Adrenal gland (tissue), 12 donors: Measurements from ENCODE around the gene KRTAP4-5. TPM values are rescaled to one million over a fixed set of nuclear protein-coding genes. Genes with fewer than 3 reads are reported as not detected.

ENCODE experiments used
- DNase-seq, 7 donors: peaks; one replicate each; pipeline ENCODE4 v3.0.0-alpha.2; 2019 to 2020
- H3K27ac ChIP-seq, 5 donors: fragments of 200-600 bp; sonication (generic) in 4 of 5; 1 replicate in 3 of 5; 2 replicates in 2 of 5; pipeline versions ENCODE4 v1.5.1 to v1.8.0; 2016 to 2020; ENCODE audit warnings: mild to moderate bottlenecking in 1 of 5
- H3K27me3 ChIP-seq: fragments of 200-600 bp; 2 replicates; pipeline ENCODE4 v1.8.0; 2021
- H3K36me3 ChIP-seq, 2 donors: fragments of 200-600 bp; replicated peaks in 1 of 2; 1 replicate in 1 of 2; 2 replicates in 1 of 2; pipeline versions ENCODE4 v1.5.1 to v1.8.0; 2018 to 2022
- H3K4me1 ChIP-seq, 2 donors: fragments of 200-600 bp; replicated peaks in 1 of 2; 1 replicate in 1 of 2; 2 replicates in 1 of 2; pipeline versions ENCODE4 v1.5.1 to v1.8.0; 2018 to 2021
- H3K4me3 ChIP-seq, 4 donors: fragments of 200-600 bp; sonication (generic) in 3 of 4; one replicate each; pipeline ENCODE4 v1.5.1; 2016 to 2018
- H3K9me3 ChIP-seq, 3 donors: fragments of 200-600 bp; sonication (generic) in 1 of 3; replicated peaks in 1 of 3; 1 replicate in 2 of 3; 2 replicates in 1 of 3; pipeline versions ENCODE4 v1.5.1 to v1.8.0; 2016 to 2021
- CTCF ChIP-seq, 6 experiments: fragments of 450-650 bp in 4 of 6; fragments of 200-600 bp in 2 of 6; sonication (generic) in 1 of 6; IDR thresholded peaks; 1 replicate in 5 of 6; 2 replicates in 1 of 6; pipeline versions ENCODE4 v1.5.1 to v1.8.0; 2016 to 2021; ENCODE audit warnings: antibody characterized with exemption in 6 of 6, mild to moderate bottlenecking in 2 of 6, moderate library complexity in 1 of 6
- POLR2A ChIP-seq, 2 donors: fragments of 450-650 bp; IDR thresholded peaks; one replicate each; pipeline ENCODE4 v1.6.1; 2017; ENCODE audit warnings: antibody characterized with exemption in 2 of 2, mild to moderate bottlenecking in 2 of 2, moderate library complexity in 1 of 2
- WGBS, 4 donors: extraction: QIAGEN DNeasy Blood & Tissue Kit in 2 of 4; methylation state at CpG; one replicate each; pipeline versions ENCODE4 v1.1.5 to v1.1.7; 2013 to 2017; 5-methylcytosine and 5-hydroxymethylcytosine counted together
- intact Hi-C, 2 donors: fragments of 100-400 bp; cut with DNase I; formaldehyde crosslinking; loops; one replicate each; pipeline versions ENCODE4 v1.14.1 to v1.15.0; 2022 to 2023
- polyA plus RNA-seq, 3 donors: library from polyadenylated mRNA; stranded (reverse); fragments of 200-250 nt in 2 of 3; fragments of 350-450 nt in 1 of 3; fragmentation: Illumina TruSeq in 1 of 3; extraction: RNeasy Lipid Tissue Mini Kit (QIAGEN cat#74804) in 1 of 3; gene quantifications; one replicate each; pipeline ENCODE4 v1.2.3, GENCODE V29; 2013 to 2014
- total RNA-seq, 9 donors: library from RNA; depleted of rRNA in 4 of 9; stranded (reverse); fragments of >200 nt in 4 of 9; fragments of 120-200 nt in 1 of 9; fragmentation: NEBNext Ultra II Directional in 1 of 9; extraction: Animal tissue kit (Norgen Biotek cat#: 25700) in 1 of 9; gene quantifications; one replicate each; pipeline versions ENCODE4 v1.1.0 to v1.2.4, GENCODE V29; 2013 to 2023
- donor health status: healthy with polysubstance abuse.
- donor health status: Bipolar disorder and iron deficiency.
- donor health status: DM: yes; HTN: yes; CAD: no.
- donor health status: DM: no; HTN: no; CAD: no.
- donor health status: DM: no; HTN: no; CAD: no.
- donor health status: DM: yes; HTN: yes; CAD: no.

KRTAP4-5 gene
- total and polyA plus RNA-seq, 12 donors: not detected

- no peak for DNase-seq
- no peak overlapping the region for H3K27ac ChIP-seq
- no peaks in the 10 kb centered on the region for H3K27me3 ChIP-seq
- intact Hi-C loops: no loop called here
- no peaks in the 10 kb centered on the region for H3K36me3 ChIP-seq
- peaks cover 0 to 8% (median 0%) of the 10 kb centered on the region in 3 donors for H3K9me3 ChIP-seq
- no peaks in the 10 kb centered on the region for H3K4me1 ChIP-seq
- TF ChIP-seq CTCF (IDR thresholded peaks at IDR 0.05) (no peak), POLR2A (IDR thresholded peaks at IDR 0.05) (no peak)
- WGBS, 4 donors: 31 to 58% (median 37%) methylated on average over 1 of the region's 1 CpG
- no peak overlapping the region for H3K4me3 ChIP-seq
These were observed 35.4 kb upstream of the KRTAP4-5 start for GRCh38 chr17:41185001-41185400.

- Histone ChIP-seq H3K36me3 (no peaks in the 10 kb centered on the region), H3K9me3 (peaks cover 0 to 8% (median 0%) of the 10 kb centered on the region in 3 donors), H3K27me3 (no peaks in the 10 kb centered on the region), H3K4me3 (no peak within 1 kb of the TSS), H3K4me1 (no peaks in the 10 kb centered on the region), H3K27ac (no peak within 1 kb of the TSS)
- no peak for TF ChIP-seq CTCF (IDR thresholded peaks at IDR 0.05)
- no peak for TF ChIP-seq POLR2A (IDR thresholded peaks at IDR 0.05)
- 63 to 83% (median 69%) methylated on average over 7 to 9 of the region's 9 CpGs for WGBS, 4 donors
- no peak for DNase-seq
- intact Hi-C loops: no loop called here
These were observed 34.9 kb upstream of the KRTAP4-5 start, which contains the start of gene KRTAP4-1 for GRCh38 chr17:41184480-41184961. KRTAP4-1 (minus strand) TSS chr17:41184911; CDS start chr17:41184854, 57 bp downstream.

DNA sequence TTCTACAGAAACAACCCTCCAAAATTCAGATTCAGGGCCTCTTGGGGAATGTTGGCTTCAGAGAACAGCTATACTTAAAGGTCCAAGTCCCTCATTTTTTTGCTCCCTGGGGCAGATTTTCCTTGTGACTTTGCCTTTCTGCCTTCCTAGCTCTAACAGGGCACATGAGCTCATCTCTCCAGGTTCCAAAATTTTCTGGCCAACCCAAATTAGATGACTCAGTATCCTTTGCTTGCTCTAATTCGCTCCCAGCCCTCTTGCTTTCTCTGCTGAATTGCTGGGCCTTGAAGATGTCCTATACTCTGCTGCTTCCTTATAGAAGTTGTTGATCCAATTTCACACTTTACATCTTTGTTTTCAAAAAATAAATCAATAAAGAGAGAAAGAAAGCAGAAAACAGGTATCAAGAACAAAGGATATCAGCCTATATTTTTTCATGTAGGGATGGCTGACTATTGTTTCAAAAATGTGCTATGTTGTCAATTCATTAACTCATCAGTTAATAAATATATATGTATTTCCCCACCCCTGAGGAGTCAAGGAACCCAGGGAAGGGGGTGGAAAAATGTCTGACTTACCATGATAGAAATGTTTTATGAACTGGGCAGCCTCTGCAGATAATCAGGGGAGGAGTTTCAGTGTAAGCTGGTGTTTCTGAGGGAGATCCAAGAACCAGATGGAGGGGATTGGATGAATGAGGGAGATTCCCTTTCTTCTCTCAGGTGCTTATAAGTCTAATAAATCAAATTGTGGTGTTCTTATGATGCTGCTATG, 29.4 kb upstream of the KRTAP4-5 start:
- no peak for DNase-seq
- H3K9me3 ChIP-seq: no peaks in the 10 kb centered on the region
- no peak overlapping the region for H3K4me3 ChIP-seq
- H3K27me3 ChIP-seq: no peaks in the 10 kb centered on the region
- H3K36me3 ChIP-seq: no peaks in the 10 kb centered on the region
- WGBS, 4 donors: 71 to 92% (median 79%) methylated on average over 1 of the region's 1 CpG
- H3K4me1 ChIP-seq: no peaks in the 10 kb centered on the region
- intact Hi-C loops: no loop called here
- no peak for TF ChIP-seq CTCF (IDR thresholded peaks at IDR 0.05)
- TF ChIP-seq POLR2A (IDR thresholded peaks at IDR 0.05): no peak
- no peak overlapping the region for H3K27ac ChIP-seq

DNA sequence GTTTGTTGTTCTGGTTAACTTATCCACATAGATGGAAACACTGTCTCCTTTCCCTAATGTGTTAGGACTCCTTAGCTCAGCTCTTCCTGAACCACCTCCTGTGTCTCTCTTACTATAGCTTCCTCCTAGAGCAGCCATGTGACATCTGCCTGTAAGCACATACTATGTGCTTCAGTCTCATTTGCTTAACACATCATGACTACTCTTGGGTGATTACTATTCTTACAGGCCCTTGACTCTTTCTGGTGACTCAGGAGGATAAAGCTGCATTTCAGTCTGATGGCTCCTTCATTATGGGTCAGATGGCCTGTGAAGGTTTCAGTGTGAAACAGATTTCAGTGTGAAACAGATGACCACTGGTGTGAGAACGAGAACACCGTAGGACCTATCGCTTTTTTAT, 28.7 kb upstream of the KRTAP4-5 start:
- intact Hi-C loops: no loop called here
- 92 to 94% (median 93%) methylated on average over 3 of the region's 3 CpGs for WGBS, 4 donors
- Histone ChIP-seq H3K9me3 (no peaks in the 10 kb centered on the region), H3K36me3 (no peaks in the 10 kb centered on the region), H3K4me3 (no peak overlapping the region), H3K27me3 (no peaks in the 10 kb centered on the region), H3K4me1 (no peaks in the 10 kb centered on the region), H3K27ac (no peak overlapping the region)
- DNase-seq: no peak
- TF ChIP-seq CTCF (IDR thresholded peaks at IDR 0.05): no peak
- TF ChIP-seq POLR2A (IDR thresholded peaks at IDR 0.05): no peak
